ENCODE data around the gene PTGDS.

GRCh38 chr9:137007816-137008270 is 30.5 kb downstream of the PTGDS start:
- TF ChIP-seq CTCF (IDR thresholded peaks at IDR 0.05) (no peak), EP300 (IDR thresholded peaks at IDR 0.05) (no peak)

Measured in esophagus muscularis mucosa (tissue), 3 donors.